Measurements from ENCODE around the gene AMBRA1.
"Not testable (repeated sequence)": the region's sequence is repeated elsewhere in the genome, so short reads cannot be mapped to it uniquely, and the experiment has no call there.

The AMBRA1 gene

DNA sequence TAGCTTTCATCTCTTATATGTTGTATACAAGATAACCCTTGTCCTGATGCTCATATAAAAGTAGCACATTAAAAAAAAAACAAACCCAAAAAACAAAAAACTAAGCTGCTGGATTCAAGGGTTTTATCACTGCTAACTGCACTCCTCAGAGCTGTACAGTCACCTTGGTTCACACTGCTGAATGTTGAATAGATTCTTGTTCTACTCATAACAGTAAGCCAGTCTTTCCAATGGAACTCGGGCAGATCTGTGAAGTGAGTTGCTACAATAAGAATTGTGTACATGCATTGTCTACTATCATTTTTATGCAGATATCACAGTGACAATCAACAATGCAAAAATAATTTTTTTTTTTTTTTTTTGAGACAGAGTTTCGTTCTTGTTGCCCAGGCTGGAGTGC lies 18.5 kb upstream of the AMBRA1 start:
- DNase-seq (ENCODE audit: low read depth in 2 of 2), result no peak

DNA sequence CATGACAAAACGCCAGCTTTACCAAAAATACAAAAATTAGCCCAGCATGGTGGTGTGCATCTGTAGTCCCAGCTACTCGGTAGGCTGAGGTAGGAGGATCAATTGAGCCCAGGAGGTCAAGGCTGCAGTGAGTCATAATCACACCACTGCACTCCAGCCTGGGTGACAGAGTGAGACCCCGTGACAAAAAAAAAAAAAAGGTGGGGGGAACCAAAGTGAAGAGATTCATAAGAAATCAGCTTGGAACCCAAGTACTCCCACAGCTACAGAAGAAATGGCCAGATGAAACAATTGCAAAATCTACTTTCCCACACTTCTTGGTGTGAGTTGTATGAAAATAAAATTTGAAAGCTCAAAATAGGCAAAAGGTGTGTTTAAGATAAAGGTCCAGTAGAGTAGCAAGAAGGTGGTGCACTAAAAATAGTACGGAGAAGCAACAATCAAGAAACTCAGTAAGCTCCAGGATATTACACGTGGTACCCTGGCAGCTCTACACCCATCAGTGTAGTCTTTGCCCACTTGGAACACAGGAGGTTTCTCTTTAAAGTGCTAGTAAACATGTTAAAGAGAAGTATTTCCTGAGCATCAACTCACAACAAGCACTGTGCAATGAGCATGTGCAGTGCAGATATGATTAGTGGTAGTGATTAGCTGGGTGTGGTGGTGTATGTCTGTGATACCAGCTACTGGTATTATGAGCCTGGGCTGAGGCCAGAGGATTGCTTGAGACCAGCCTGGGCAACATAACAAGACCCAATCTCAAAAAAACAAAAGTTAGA lies 17.9 kb upstream of the AMBRA1 start:
- DNase-seq (ENCODE audit: low read depth in 2 of 2), result no peak

DNA sequence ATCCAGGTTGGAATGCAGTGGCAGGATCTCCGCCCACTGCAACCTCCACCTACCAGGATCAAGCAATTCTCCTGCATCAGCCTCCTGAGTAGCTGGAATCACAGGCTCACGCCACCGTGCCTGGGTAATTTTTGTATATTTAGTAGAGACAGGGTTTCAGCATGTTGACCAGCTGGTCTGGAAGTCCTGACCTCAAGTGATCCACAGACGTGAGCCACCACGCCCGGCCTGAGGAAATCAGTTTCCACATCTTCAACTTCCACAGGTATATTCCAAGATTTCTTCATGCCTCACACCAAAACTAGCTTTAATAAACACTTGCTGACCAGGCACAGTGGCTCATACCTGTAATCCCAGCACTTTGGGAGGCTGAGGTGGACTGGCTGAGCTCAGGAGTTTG lies 15.6 kb upstream of the AMBRA1 start:
- no peak for DNase-seq (ENCODE audit: low read depth in 2 of 2)

DNA sequence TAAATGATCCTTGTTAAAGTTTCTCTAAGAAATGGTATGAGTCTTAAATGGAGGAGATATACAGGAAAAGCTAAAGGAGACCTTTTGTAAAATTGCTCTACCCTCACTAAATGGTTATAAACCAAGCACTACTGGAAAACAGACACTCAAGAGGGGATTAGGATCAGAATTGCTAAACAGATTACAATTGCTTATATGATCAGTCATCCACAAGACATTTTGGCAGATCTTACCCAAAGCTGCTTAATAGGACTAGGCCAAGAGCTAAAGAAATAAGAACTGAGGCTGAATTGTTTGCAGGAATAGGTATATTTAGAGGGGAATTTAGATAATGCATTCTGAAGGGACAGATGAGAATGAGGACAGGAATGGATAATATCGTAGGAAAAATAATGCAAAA lies 13.7 kb upstream of the AMBRA1 start:
- no peak for DNase-seq (ENCODE audit: low read depth in 2 of 2)

DNA sequence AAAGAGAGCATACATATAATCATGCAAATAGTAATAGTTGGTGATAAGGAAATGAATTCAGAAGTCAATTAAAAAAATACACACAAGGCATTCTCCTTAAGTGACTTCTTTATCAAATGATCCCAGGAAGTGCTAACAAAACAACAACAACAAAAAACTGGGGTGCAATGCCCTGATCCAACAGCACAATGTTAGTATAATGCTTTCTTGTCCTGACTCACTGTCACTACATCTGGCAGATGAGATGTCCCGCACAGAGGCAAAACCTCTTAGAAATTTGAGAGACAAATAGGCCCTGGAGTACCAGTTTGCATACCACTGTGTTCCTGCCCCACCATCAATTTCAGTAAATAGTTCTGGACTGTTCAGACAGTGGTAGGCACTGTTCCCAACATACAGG lies 11.0 kb upstream of the AMBRA1 start:
- DNase-seq (ENCODE audit: low read depth in 2 of 2), result no peak

DNA sequence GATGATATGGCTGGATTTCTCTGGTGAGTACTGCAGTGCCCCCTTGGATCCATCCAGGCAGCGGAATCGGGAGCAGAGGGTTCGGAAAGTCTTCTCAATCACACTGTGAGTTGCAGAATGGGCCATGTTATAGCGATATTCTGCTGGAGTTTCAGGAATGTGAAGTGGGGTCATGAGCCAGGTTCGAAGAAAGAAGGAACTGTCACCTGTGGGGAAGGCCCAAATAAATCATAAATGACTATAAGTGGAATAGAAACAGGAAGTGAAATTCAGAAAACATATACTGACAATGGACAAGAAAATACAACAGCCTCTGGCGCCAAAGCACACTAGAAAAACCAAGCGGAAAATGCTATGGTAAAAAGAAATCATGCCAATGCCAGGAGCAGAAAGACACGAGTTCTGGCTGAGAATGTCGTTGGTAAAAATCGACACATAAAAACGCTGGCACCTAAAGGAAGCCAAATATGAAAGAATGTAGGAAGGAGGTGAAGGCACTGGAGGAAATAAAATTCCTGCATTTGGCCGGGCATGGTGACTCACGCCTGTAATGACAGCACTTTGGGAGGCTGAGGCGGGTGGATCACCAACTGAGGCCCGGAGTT lies 10.0 kb upstream of the AMBRA1 start:
- DNase-seq (ENCODE audit: low read depth in 2 of 2), result no peak

DNA sequence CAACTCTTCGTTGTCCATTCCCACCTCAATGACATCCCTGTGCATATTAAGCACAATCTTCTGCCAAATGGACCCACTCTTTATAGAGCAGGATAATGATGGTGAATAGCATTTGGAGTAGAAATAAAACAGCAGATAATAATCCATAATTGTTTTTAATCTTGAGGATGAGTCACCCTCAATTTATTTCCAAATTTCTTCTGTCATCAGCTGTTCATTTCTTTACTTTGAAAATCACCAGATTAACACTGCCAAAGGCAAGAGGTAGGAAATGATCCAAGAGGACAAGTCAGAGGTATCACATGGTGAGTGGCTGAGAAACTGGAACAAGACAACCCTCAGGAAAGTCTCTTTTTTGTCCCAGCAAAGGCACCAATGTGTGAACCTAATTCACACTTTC lies 7.3 kb upstream of the AMBRA1 start:
- no peak for DNase-seq (ENCODE audit: low read depth in 2 of 2)

DNA sequence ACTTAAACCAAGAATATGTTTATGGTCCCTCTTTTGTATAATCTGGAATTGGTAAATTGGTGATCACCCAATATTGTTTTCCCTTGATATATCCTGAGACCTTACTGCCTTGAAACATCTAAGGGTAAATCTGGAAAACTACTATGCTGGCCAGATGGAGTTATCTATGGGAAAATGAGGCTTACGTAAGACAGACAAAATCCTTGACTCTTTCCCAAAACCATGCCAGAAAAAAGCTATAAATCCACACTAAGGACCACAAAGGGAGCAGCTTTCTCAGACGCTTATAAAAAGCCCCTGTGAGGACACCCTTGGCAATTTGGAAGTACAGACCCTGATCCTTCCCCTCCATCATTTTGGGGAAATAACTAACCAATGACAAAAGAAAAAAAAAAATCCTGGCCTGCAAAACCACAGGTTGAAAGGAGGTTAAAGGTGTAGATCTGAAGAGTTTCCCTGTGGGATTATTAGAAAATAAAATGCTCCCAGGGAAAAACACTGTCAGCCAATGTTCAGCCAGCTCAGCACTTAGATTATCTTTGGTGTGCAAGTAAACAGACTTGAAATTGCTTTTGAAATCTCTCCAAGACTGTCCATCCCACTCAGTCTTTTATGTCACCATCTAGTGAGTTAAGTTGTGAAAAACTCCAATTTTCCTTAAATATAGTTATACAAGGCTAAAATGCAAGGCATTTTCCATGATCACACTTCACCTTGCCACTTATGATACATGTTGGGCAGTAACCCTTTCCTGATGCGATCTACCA lies 6.6 kb upstream of the AMBRA1 start:
- no peak for DNase-seq (ENCODE audit: low read depth in 2 of 2)

DNA sequence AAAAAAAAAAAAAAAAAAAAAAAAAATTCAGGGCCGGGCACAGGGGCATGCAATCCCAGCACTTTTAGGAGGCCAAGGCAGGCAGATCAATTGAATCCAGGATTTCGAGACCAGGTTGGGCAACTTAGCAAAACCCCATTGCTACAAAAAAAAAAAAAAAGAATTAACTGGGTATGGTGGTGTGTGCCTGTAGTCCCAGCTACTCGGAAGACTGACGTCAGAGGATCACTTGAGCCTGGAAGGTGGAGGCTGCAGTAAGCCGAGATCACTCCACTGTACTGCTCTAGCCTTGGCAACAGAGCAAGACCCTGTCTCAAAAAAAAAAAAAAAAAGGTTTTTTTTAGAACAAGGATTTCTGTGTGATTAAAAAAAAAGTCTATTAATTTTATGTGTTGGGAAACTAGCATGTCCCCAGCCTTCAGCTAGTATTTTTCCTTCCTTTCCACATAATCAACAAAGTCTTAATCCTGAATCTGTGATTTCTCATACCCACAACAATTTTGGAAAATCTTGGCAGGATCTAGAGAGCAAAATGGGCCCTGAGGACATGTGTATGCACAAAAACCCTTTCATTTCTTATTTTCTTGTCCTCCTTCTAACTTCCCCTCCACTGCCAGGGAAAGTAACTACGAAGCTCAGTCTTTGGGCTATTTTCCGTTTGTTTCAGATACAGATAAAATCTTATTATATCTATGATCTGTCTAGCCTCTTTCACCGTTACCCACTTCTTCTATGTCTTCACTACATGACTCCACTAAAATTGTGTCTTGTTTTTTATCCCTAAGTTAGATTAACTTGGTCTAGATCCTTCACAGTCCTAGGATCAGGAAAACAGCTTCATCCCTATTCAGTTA lies 5.7 kb upstream of the AMBRA1 start:
- DNase-seq (ENCODE audit: low read depth in 2 of 2), result no peak

DNA sequence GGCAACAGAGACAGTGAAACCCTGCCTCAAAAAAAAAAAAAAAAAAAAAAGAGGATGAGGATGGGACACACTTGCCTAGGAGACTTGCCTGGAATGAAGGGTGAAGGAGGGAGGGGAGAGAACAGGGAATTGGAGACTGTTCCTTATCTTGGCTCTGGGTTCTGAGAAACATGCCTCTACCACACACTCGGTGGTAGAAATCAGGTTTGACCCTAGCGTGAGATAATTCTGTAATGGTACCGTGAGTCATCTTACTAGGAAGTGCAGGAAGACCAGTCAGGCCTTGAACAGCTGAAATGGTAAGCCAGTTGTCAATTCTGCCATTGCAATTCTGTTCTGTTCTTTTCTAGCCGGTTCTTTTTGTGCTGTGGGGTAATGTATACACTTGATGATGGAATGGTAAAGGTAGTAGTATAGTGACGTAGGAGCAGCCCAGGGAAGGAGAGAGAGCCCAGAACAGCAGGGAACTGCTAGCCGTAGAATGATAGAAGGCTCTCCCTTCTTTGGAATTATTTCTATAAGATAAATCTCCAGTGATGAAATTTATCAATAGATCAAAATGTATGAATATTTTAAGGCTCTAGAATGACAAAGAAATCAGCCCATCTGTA lies 3.9 kb upstream of the AMBRA1 start:
- DNase-seq (ENCODE audit: low read depth in 2 of 2), result no peak

DNA sequence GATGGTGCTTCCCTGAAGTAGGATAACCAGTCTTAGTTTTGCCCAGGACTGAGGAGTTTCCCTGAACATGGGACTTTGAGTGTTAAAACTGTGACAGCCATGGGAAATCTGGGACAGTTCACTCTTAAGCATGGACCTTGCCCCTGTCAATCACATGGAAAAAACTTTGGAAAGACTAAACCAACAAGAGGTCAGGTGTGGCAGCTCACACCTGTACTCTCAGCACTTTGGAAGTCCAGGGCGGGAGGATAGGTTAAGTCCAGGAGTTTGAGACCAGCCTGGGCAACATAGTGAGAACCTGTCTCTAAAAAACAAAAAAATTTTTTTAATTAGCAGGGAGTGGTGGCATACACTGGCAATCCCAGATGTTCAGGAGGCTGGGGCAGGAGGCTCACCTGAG lies 3.3 kb upstream of the AMBRA1 start:
- DNase-seq (ENCODE audit: low read depth in 2 of 2), result no peak

DNA sequence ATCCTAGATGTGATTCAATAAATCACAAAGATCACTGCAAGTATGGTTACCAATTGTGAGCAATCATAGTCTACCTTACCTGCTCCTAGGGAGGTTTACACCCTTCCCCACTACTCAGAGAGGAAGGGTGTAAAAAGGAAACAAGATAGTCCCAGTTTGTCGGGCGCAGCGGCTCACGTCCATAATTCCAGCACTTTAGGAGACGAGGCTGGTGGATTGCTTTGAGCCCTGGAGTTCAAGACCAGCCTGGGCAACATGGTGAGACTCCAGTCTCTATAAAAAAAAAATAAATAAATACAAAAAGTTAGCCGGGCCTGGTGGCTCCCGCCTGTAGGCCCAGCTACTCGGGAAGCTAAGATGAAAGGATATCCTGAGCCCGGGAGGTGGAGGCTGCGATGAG lies 962 bp upstream of the AMBRA1 start:
- DNase-seq (ENCODE audit: low read depth in 2 of 2), result no peak

DNA sequence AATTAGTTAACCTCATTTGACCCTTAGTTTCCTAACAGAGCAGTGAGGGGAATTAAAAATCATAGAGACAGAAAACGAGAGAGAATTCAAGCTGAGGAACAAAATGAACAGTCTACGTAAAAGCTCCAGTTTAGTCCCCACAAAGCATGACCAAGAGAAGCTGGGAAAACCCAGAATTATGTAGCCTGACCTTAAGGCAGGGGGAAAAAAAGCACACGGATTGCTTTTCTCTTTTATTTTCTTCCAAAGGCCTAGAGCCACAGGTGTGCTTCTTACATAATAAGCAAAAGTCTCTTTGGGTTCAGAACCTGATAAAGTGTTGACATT lies 514 bp upstream of the AMBRA1 start:
- no peak for DNase-seq (ENCODE audit: low read depth in 2 of 2)

DNA sequence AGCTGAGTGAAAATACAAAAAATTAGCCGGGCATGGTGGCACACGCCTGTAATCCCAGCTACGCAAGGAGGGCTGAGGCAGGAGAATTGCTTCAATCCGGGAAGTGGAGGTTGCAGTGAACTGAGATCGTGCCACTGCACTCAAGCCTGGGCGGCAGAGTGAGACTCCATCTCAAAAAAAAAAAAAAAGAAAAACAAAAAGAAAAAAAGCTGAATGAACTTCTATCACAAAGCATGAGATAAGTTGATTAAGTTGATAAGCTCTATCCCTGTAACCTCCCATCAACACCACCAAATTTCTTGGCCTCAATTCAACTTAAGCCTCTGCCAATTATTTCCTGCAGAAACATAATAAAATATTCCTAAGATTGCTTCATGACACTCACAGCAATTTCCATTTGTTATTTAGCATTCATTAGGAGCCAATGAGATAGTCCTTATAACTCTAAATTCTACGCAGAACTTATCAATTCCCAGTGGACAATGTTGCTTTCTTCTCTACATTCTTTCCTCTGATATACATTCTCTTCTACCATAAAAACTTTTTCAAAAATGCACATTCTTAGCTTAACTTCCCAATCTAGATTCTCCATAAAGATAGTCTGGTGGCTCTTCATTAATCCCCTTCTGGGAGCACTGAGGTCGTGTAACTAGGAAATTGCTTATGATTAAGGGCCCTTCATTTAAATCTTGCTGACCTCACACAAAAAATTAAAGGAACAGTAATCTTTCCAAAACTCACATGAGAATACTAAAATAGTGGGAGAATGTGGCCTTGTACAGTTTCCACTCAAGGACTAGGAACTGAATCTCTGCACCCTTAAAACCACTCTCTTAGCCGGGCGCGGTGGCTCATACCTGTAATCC lies 2.9 kb downstream of the AMBRA1 start:
- DNase-seq (ENCODE audit: low read depth in 2 of 2), result no peak

DNA sequence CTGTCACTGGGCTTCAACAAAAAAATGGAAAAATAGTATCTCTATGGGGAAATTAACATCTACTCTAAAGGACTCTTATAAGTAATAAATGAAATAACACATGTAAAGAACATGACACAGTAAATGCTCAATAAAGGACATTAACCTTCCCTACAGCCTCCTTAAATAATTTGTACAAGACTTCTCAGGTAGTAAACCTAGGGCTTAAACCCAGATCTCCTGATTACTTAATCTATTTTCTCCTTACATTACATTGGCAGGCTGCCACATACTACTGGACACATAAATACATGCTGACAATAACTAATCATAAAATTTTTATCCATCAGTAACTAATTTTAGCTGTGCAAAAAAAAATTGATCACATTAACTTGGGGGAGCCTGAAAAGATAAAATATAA lies 4.9 kb downstream of the AMBRA1 start:
- no peak for DNase-seq (ENCODE audit: low read depth in 2 of 2)

DNA sequence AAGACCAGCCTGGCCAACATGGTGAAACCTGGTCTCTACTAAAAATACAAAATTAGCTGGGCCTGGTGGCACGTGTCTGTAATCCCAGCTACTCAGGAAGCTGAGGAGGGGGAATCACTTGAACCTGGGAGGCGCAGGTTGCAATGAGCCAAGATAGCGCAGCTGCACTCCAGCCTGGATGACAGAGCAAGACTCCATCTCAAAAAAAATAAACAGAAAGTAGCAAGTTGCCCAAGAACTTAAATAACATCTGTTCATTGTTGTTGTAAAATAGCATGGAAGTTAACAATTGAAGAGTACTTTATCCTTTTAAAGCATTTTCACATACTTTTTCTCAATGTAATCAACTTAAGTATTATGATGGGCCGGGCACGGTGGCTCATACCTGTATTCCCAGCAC lies 5.7 kb downstream of the AMBRA1 start:
- DNase-seq (ENCODE audit: low read depth in 2 of 2), result no peak

DNA sequence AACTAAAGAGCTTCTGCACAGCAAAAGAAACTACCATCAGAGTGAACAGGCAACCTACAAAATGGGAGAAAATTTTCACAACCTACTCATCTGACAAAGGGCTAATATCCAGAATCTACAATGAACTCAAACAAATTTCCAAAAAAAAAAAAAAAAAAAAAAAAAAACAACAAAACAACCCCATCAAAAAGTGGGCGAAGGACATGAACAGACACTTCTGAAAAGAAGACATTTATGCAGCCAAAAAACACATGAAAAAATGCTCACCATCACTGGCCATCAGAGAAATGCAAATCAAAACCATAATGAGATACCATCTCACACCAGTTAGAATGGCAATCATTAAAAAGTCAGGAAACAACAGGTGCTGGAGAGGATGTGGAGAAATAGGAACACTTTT lies 10.3 kb downstream of the AMBRA1 start:
- not testable (repeated sequence) for DNase-seq (ENCODE audit: low read depth in 2 of 2)

DNA sequence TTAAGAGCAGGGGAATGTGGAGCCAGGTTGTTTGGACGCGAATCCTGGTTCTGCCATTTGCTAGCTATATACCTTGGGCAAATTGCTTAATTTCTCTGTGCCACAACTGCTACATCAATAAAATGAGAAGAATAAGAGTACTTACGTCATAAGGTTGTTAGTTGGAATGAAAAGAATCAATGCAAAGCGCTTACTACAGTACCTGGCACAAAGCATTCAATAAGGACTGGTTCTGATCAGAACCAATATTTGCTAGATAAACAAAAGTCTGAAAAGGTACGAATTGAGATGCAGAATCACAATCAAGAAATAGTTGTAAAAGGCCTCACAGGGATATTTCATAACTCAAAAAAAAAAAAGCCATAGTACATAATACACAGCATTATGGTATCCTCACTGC lies 11.2 kb downstream of the AMBRA1 start:
- DNase-seq (ENCODE audit: low read depth in 2 of 2), result no peak

DNA sequence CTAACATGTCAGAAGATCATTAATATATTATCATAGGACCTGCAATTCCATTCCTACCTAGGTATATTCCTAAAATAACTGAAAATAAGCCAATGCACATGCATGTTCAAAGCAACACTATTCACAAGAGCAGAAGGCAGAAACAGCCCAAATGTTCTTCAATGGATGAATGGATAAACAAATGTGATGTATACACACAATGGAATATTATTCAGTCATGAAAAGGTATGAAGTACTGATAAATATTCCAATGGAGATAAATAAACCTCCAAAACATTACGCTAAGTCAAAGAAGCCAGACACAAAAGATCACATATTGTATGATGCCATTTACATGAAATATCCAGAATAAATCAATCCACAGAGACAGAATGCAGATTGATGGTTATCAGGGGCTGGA lies 16.8 kb downstream of the AMBRA1 start:
- no peak for DNase-seq (ENCODE audit: low read depth in 2 of 2)

DNA sequence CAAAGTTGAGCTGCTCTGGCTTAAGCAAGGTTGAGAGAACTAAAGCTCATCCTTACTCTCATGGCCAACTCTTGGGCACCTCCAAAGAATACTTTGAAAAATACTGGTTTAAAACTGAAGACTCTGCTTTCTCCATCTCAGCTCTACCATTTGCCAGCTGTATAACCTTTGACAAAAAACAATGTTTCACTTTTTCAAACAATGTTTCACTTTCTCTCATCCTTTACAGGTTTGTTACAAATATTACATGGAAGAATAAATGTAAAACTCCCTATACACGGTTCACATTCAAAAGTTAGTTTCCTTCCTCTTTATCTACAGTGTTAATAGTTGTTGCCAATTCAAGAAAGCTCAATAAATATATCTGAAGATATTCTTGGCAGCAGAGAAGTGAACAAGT lies 19.2 kb downstream of the AMBRA1 start:
- DNase-seq (ENCODE audit: low read depth in 2 of 2), result no peak
